IPS-NIHi7 (cell line): Measurements from ENCODE around the gene CDH4.

Experiments
- DNase-seq: peaks from one replicate; pipeline ENCODE4 v3.0.0; 2012; ENCODE audit warnings: mixed read lengths; ENCODE audit errors: extremely low spot score

CDH4 gene

DNA sequence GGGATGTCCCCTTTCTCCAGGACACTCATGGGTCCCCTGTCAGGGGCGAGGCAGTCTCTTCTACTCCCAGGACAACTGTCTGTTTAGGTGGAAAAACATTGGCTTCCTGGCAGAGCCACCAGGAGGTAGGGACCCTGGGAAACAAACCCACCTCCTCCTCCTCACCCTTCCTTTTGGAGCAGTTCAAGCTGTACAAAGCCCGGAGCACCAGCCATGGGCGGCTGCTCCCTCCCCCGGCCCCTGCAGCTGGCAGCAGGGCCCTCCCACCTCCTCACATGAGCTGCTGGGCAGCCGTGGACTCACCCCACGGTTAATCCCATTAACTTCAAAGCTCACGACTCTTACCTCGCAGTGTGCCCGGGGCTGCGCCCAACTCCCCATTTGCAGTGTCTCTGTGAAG lies 48.6 kb downstream of the CDH4 start:
- DNase-seq = no peak

GRCh38 chr20:61301711-61302525 lies 49.9 kb downstream of the CDH4 start:
- DNase-seq = no peak

DNA sequence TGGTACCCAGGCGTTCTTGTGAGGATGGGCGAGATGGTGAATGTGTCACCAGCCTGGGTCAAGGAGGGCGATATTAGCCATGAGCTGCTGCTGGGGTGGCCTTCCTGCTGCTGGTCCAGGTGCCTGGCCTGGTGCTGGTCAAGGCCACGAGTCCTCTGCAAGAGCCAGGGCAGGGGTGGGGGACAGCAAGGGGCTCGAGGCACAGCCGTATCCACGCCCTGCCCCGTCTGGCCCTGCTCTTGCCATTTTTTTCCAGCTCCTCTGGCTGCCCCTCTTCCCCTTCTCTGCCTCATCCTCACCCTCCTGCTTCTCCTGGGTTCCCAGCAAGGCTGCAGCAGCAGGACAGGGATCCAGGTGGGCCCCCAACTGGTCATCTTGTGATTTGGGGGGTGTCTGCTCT lies 51.2 kb downstream of the CDH4 start:
- no peak for DNase-seq

- no peak for DNase-seq
Measured at GRCh38 chr20:61303675-61304074, 51.6 kb downstream of the CDH4 start.

- DNase-seq = no peak
Measured at GRCh38 chr20:61304750-61305149, 52.7 kb downstream of the CDH4 start.

DNA sequence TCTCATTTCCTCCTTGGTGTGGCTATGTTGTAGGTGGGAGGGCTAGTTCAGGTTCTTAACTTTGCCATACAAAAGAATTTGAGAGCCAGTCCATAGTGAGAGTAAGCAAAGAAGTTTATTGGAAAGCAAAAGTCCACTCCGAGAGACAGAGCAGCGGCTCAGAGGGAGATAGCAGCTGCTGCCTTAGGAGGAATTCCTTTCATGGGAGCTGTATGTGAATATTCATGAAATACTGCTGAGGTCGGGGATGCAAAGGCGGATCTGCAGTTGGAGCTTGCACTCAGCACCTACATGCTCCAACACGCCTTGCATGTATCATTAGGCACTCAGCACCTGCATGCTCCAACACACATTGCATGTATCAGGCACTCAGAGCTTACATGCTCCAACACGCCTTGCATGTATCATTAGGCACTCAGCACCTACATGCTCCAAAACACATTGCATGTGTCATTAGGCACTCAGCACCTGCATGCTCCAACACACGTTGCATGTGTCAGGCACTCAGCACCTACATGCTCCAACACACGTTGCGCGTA lies 54.9 kb downstream of the CDH4 start:
- no peak for DNase-seq

- no peak for DNase-seq
Measured at GRCh38 chr20:61307686-61308476, 55.8 kb downstream of the CDH4 start.

DNA sequence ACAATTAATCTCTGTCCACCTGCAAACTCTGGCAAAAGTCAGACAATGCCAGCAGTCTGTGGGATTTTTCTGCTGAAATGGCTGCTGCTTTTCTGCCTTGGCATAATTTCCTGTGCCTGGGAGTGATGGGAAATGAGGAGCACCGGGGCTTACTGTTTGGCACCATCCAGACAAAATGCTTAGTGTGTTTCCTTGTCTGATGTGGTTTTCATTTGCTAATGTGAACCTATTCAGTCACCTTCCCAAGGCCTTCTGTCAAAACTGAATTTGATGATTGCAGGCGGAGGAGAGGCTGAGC lies 56.4 kb downstream of the CDH4 start:
- no peak for DNase-seq

DNA sequence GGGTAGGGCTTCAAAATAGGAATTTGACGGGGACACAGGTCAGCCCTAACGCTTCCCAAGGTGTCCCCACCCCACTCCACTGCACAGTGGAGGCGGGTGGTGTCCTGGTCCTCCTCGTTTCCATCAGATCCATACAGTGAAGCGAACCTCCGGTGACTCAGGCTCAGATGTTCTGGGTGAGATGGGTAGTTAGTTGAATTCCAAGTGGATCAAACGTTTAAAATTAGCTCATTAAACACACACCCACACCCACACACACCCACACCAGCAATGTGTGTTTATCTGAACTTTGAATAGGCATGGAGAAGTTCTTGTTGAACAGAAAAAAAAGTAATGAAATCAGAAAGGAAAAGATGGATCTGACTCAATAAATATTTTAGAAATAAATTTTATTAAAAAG lies 58.9 kb downstream of the CDH4 start:
- DNase-seq = no peak

DNA sequence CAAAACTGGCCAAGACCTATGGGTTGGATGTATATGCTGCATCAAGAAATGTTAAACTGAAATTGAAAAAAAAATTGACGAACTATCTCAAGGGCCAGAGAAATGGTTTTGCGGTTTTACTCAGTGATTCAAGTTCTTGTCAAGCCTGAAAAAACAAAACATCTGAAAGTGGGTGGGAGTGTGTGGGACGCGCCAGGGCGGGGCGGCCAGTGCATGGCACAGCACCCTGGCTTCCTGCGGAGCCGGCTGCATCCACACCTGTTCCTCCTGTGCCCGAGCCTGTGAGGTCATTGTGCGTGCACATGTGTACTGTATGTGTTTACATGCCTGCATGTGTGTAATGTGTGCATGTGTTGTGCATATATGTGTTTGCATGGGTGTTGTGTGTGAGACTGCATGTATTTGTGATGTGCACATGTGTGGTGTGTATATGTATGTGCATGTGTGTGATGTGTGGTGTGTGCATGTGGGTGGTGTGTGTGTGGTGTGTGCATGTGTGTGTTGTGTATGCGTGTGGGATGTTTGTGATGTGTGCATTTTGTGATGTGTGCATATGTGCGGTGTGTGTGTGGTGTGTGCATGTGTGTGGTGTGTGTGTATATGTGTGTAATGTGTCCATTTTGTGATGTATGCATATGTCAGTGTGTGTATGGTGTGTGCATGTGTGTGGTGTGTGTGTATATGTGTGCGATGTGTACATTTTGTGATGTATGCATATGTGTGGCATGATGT lies 59.8 kb downstream of the CDH4 start:
- no peak for DNase-seq

DNA sequence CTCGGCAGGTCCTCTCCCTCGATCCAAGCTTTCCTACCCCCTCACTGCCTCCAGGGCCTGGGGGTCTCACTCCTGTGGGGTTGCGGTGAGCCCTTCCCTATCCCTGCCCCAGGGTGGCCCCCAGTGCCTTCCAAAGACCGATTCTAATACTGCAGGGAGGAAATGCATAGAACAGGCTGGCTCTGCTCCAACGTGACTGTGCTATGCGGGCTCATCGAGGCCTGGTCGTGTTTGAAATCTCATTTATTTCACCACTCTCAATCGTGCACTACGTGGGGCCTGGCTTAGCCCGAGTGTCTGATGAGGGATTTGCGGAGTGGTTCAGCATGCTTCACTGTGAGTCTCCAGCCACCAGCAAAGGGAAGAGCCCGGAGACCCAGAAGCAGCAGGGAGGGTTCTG lies 60.9 kb downstream of the CDH4 start:
- no peak for DNase-seq

GRCh38 chr20:61313396-61313795 lies 61.3 kb downstream of the CDH4 start:
- no peak for DNase-seq

DNA sequence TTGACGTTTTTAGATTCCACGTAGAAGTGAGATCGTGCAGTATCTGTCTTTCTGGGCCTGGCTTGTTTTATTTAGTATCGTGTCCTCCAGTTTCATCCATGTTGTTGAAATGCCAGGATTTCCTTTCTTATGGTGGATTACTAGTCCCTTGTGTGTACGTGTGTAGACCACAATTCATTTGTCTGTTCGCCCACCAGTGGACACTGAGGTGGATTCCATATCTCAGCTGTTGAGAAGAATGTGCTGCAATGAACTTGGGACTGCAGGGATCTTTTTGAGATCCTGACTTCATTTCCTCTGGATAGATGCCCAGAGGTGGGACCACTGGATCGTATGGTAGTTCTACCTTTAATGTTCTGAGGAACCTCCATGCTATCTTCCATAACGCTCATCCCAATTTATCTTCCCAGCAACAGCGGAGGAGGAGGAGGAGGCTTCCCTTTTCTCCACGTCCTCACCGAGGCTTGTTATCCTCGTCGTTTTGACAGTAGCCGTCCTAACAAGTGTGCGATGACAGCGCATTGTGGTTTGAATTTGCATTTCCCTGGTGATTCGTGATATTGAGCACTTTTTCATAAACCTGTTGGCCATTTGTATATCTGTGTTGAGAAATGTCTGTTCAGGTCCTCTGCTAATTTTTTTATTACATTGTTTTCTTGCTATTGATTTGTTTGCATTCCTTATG lies 62.4 kb downstream of the CDH4 start:
- DNase-seq = no peak

- DNase-seq = no peak
Measured at GRCh38 chr20:61315319-61315718, 63.3 kb downstream of the CDH4 start.

- no peak for DNase-seq
Measured at GRCh38 chr20:61316346-61316745, 64.3 kb downstream of the CDH4 start.

DNA sequence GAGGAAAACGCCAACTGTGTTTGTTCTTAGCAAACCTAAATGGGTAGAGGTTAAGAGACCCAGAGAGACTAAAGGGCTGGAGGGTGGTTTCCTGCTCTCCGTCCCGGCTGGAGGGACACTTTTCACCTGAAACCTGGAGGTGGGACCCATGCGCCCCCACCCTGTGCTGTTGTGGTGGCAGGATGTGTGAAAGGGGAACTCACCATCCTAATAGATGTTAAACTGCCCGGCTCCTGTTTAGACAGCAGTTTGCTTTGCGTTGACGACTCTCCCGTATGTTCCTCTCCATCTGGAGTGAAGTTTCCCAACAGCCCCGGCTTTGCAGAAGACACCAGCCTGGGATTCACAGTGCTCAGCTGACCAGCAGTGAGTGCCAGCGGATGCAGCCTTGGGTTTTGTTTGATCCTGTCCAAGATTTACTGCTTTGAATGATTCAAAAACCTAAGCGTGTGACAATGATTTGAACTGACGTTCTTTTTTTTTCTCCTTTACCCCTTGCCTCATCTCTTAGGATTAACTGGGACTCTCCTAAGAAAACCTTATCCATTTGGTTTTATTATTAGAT lies 66.0 kb downstream of the CDH4 start:
- DNase-seq = no peak

- DNase-seq = no peak
Measured at GRCh38 chr20:61320691-61321425, 68.8 kb downstream of the CDH4 start.

GRCh38 chr20:61321481-61321880 lies 69.4 kb downstream of the CDH4 start:
- no peak for DNase-seq

- DNase-seq = no peak
Measured at GRCh38 chr20:61322151-61322865, 70.2 kb downstream of the CDH4 start.

DNA sequence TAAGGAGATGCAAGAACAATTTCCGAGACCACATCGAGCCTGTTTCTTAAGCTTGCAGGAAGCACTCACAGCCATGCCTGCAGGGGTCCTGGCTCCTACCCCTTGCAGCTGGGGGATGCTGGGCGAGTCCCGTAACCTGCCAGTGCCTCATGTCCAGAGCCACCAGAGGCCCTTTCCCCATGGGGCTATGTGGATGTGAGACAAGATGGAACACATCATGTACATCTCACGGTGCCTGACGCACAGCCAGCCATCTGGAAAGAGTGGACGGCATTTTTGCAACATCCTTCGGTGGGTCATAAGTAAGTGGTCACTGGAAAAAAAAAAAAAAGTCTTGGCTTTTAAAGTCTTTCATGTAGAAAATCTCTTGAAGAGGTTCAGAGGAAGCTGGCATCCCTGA lies 72.8 kb downstream of the CDH4 start:
- no peak for DNase-seq
